C1 segment of cervical spinal cord (tissue), 14 donors: ENCODE results near the gene PRRT1B.
"Not testable (repeated sequence)": the region's sequence is repeated elsewhere in the genome, so short reads cannot be mapped to it uniquely, and the experiment has no call there.

Experiments used
- DNase-seq, 14 donors: peaks; one replicate each; lab custom pipeline; 2025; lab: John Stamatoyannopoulos, UW

PRRT1B gene

DNA sequence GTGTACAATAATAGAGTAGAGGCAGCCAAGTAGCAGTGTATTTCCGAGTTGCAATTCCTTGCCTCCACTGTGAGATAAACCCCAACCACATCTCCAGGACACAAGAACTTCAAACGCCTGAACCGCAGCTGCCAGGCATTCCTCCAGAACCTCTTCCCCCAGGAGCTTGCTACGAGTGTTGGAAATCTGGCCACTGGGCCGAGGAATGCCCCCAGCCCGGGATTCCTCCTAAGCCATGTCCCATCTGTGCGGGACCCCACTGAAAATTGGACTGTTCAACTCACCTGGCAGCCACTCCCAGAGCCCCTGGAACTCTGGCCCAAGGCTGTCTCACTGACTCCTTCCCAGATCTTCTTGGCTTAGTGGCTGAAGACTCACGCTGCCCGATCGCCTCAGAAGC, 3.9 kb downstream of the PRRT1B start:
- DNase-seq: not testable (repeated sequence)

- not testable (repeated sequence) for DNase-seq
Measured at GRCh38 chr9:131550465-131550864, 5.1 kb downstream of the PRRT1B start.

DNA sequence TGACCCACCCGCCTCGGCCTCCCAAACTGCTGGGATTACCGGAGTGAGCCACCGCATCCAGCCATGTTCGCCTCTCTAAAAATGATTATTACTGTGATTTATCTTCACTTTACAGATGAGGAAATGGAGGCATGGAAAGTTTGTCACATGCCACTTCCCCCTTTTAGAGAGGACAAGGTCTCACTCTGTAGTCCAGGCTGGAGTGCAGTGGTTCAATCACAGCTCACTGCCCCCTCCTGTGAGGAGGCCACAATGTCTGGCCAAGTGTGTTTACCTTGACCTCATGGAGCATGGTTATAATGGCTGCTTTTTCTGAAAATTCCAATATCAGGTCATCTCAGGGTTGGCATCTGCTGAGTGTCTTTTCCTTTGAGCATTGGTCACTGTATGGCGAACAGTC, 6.7 kb downstream of the PRRT1B start:
- DNase-seq: no peak

GRCh38 chr9:131554087-131554842, 8.9 kb downstream of the PRRT1B start:
- DNase-seq: no peak

- DNase-seq: no peak
Measured at GRCh38 chr9:131554843-131555351, 9.6 kb downstream of the PRRT1B start.

DNA sequence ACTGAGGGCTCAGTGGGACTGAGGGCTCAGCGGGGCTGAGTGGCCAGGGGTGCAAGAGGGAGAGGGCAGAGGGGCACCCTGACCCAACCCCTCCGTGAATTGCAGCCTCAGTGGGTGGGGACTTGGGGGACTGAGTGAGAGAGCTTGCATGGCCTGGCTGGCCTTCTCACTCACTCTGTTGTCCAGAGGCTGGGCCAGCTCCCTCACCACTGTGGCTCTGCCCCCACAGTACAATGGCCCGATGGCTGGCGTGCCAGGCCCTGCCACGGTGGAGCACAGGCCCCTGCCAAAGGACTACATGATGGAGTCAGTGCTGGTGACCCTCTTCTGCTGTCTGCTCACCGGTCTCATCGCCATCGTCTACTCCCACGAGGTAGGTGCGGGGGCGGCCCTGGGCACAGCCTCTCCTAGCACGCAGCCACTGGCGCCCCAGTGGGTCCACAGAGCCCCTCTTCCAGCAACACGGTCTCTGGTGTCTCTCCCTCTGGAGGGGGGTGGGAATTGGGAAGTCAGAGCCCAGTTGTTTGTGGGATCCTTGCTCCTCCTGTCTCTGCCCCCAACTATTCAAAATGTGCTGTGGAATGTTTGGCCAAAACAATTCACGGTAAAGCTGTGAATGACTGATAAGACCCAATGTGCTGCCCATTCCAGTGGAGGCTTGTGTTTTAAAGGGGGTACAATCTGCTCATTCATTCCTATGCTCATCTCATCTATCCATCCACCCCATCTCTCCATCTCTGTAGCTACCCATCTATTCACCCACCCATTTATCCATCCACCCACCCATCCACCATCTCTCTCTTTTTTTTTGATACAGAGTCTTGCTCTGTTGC, 10.7 kb downstream of the PRRT1B start:
- DNase-seq: no peak

DNA sequence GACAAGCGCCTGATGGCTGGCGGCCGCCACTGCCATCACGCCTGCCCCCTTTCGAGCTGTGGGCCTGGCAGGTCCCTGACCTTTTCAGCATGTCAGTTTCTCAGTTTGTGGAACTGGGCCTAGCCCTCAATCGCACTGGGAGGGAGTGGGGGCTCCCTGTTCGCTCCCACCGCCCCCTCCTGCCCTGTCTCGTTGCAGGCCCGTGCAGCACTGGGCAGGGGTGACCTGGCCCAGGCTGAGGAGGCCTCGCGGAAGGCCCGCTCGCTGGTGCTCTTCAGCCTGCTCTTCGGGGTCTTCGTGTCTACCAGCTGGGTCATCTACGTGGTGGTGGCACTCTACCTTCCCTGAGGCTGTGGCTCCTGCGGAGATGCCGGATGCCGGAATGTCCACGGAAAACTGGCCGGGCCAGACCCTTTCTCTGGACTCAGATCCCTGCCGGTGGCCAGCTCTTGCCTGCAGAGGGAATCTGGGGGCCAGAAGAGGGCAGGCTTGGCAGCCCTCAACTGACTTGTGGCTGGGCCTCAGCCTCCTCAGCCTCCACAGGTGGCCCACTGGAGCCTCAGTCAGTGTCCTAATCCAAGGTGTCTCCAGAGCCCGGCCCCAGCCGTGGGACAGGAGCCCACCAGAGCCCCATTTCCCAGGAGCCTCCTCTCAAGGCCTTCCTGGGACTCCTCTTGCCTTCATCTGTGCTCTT, 12.7 kb downstream of the PRRT1B start:
- DNase-seq: no peak

- no peak for DNase-seq
Measured at GRCh38 chr9:131559421-131560000, 14.2 kb downstream of the PRRT1B start.

DNA sequence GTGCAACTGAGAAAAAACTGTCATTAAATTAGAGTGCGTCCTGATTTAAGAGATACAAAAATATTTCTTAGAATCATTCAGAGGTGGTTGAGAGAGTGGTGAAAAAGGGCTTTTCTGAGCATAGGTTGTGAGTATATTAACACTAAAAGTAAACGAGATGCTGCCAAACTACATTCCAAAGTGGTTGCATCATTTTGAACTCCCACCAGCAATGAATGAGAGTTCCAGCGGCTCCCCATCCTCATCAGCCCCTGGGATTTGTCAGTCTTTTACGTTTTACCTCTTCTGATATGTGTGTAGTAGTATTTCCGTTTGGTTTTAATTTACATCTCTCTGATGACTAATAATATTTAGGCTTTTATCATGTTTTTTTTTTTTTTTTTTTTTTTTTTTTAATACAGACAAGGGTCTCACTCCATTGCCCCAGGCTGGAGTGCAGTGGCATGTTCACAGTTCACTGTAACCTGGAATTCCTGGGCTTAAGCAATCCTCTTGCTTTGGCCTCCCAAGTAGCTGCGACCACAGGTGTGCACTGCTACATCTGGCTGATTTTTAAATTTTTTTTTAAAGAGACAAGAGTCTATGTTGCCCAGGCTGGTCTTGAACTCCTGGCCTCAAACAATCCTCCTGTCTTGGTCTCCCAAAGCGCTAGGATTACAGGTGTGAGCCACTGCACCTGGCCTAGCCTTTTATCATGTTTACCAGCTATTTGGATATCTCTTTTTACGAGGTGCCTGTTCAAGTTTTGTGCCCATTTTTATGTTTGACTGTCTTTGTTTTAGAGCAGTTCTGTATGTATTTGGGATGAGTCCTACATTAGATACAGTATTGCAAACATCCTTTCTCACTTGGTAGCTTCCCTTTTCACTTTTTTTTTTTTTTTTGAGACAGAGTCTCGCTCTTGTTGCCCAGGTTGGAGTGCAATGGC, 17.0 kb downstream of the PRRT1B start:
- DNase-seq: no peak

GRCh38 chr9:131565369-131565768, 20.0 kb downstream of the PRRT1B start:
- DNase-seq: no peak

GRCh38 chr9:131566158-131566557, 20.8 kb downstream of the PRRT1B start:
- DNase-seq: no peak

DNA sequence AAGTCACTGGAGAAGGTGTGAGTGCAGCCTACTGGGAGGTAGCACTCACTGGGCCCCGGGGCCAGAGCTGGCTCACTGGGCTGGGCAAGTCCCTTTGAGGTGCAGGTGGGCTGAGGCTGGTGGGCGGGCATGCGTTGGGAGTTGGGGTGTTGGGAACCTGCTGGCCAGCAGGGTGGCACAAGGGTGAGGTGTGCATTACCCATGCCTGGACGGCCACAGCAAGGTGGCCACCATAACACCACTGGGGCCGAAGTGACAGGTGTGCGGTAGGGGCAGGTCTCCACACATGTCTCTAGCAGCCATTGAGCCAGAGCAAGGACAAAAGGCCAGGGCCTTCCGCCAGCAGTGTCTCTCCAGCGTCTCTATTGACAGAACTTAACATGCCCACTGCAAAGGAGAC, 22.6 kb downstream of the PRRT1B start:
- no peak for DNase-seq

DNA sequence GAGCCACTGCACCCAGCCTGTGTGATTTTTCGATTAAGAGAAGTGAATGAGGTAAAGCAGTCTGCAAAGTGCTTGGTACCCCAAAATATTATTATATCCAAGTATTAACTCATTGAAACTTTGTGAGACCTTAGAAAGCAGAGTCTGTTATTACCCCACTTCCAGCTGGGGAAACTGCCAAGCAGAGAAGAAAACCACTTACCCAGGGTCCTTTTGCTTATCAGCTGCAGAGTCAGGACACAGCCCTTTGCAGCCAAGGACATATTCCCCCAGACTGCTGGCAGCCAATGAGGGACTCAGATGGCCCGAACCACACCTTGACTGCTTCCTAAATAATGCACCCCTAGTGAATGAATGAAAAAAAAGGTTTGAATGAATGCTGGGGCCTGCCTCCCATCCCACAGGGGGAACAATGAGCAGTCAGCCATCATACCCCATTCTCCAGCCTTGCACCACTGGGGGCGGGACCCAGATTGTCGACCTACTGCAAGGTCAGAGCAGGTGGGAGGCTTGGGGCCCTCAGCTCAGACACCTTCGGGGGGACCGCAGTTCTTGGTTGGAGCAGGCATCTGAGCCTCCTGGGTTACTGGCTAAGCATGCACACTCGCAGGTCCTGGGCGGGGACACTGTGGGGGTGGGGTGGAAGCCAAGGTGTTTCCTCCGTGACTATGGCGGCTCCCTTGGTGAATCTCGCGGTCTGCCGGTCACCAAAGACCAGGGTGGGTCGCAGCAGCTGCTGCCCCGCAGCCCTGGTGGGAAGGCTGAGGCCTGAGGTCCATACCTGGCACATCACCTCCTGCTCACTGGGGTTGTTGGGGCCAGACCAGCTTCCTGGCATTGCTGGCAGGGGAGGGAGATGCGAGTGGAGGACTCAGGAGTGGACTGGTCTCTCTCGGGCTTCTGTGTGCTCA, 29.7 kb downstream of the PRRT1B start:
- DNase-seq: no peak

GRCh38 chr9:131575946-131576853, 30.9 kb downstream of the PRRT1B start:
- no peak for DNase-seq

DNA sequence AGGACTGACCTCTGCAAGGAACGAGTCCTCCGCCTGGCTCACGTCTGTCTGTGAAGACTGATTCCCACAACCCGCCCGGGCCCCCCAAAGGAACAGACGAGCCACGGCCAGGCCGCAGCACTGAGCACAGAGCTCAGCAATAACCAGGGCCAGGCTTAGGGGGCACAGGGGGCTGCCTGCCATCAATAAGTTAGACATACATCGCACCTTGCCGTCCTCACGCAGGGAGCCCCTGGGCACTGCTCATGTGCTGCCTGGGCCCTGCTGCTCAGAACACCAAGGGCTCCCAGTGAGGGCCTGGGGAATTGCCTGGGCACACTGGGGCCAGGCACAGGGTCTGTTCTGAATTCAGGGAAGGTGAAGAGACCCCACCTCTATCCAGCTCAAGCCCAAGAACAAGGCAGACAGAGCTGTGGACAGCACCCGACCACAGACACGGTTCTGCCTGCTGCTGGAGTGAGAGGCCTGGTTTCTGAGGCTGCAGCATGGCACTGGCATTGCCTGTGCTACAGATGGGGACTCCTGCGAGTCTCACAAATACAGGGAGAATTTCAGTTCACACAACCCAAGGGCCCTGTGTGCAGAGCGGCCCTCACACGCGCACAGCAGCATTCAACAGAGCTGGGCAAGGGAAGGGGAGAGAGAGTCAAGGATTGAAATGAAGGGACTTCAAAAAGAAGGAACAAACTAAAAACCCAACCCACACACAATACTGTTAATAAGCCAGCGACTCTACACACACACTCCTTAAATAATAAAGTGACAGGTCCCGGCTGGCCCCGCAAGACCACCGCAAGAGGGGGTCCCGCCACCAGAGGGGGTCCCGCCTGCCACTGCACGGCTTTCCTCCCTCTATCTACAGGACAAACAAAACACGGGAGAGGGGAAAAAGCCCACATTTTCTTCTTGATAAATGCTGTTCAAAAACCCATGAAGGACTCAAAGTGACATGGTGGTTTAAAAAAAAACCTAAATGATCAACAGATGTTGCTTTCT, 32.0 kb downstream of the PRRT1B start:
- no peak for DNase-seq

- DNase-seq: no peak
Measured at GRCh38 chr9:131578021-131578420, 32.7 kb downstream of the PRRT1B start.
